PC-9 (cell line): ENCODE measurements around the gene PSMC5. TPM values are rescaled to one million over a fixed set of nuclear protein-coding genes. Genes with fewer than 3 reads are reported as not detected.

Experiments
- BruUV-seq: library from RNA; stranded (reverse); fragments of 400-500 nt; replicated peaks from 2 replicates; lab custom pipeline; 2021; lab: Mats Ljungman, UMichigan
- CTCF ChIA-PET: fragments of 300-600 bp; sonication (Branson Sonifier 250); formaldehyde crosslinking; loops from one replicate; lab custom pipeline; 2022; ENCODE audit warnings: antibody characterized with exemption; lab: Charles Lee
- POLR2A ChIA-PET: fragments of 300-600 bp; sonication (Branson Sonifier 250); formaldehyde crosslinking; loops from one replicate; lab custom pipeline; 2022; ENCODE audit warnings: antibody characterized with exemption; ENCODE audit not compliant: unreplicated experiment; lab: Charles Lee
- DNase-seq, 2 experiments: peaks; one replicate each; pipeline versions ENCODE4 v3.0.0 to v3.0.0-alpha.2; 2015 to 2022; ENCODE audit warnings: mixed read lengths in 1 of 2
- H2AFZ ChIP-seq: fragments of 200-600 bp; sonication (generic); 2 replicates; pipeline ENCODE4 v1.8.1; 2017; ENCODE audit warnings: antibody characterized with exemption
- H3F3A ChIP-seq: fragments of 200-600 bp; sonication (generic); 2 replicates; pipeline ENCODE4 v1.8.1; 2017; ENCODE audit warnings: antibody characterized with exemption, mild to moderate bottlenecking, low read depth; ENCODE audit not compliant: insufficient read depth
- H3K27ac ChIP-seq: fragments of 200-600 bp; sonication (generic); 2 replicates; pipeline ENCODE4 v1.6.1; 2016; ENCODE audit warnings: mixed run types
- H3K27me3 ChIP-seq: fragments of 200-600 bp; sonication (generic); 2 replicates; pipeline ENCODE4 v1.6.1; 2016; ENCODE audit warnings: low read depth, mixed run types; ENCODE audit not compliant: insufficient read depth
- H3K36me3 ChIP-seq: fragments of 200-600 bp; sonication (generic); 2 replicates; pipeline ENCODE4 v1.6.1; 2016; ENCODE audit warnings: low read depth, mixed run types
- H3K4me1 ChIP-seq: fragments of 200-600 bp; sonication (generic); replicated peaks from 2 replicates; pipeline ENCODE4 v1.6.1; 2016; ENCODE audit warnings: mixed run types; ENCODE audit not compliant: insufficient read depth
- H3K4me2 ChIP-seq: fragments of 200-600 bp; sonication (generic); 2 replicates; pipeline ENCODE4 v1.6.1; 2017; ENCODE audit warnings: mixed run types
- H3K4me3 ChIP-seq: fragments of 200-600 bp; sonication (generic); 2 replicates; pipeline ENCODE4 v1.6.1; 2016; ENCODE audit warnings: mixed run types
- H3K79me2 ChIP-seq: fragments of 200-600 bp; sonication (generic); 2 replicates; pipeline ENCODE4 v1.6.1; 2017; ENCODE audit warnings: low read depth, mixed run types
- H3K9me2 ChIP-seq: fragments of 200-600 bp; sonication (generic); 2 replicates; pipeline ENCODE4 v1.8.1; 2017; ENCODE audit warnings: mild to moderate bottlenecking; ENCODE audit not compliant: insufficient read depth
- H3K9me3 ChIP-seq: fragments of 200-600 bp; sonication (generic); 2 replicates; pipeline ENCODE4 v1.8.1; 2016; ENCODE audit warnings: low read depth; ENCODE audit not compliant: insufficient read depth
- H4K20me1 ChIP-seq: fragments of 200-600 bp; sonication (generic); 2 replicates; pipeline ENCODE4 v1.8.1; 2017; ENCODE audit not compliant: insufficient read depth
- CTCF ChIP-seq: fragments of 200-600 bp; sonication (generic); conservative IDR thresholded peaks from 2 replicates; pipeline ENCODE4 v1.6.1; 2017; ENCODE audit warnings: mixed run types, antibody characterized with exemption, mild to moderate bottlenecking, moderate library complexity
- EZH2 ChIP-seq: fragments of 200-600 bp; sonication (generic); IDR thresholded peaks from 2 replicates; pipeline ENCODE4 v1.8.0; 2017; ENCODE audit warnings: antibody characterized with exemption, low read depth
- intact Hi-C: fragments of 100-400 bp; cut with micrococcal nuclease; formaldehyde crosslinking; loops from one replicate; pipeline ENCODE4 v1.10.0; 2022; ENCODE audit not compliant: unreplicated experiment
- total RNA-seq: library from RNA; stranded (reverse); gene quantifications from 2 replicates; pipeline ENCODE4 v1.2.3, GENCODE V29; 2021

Gene PSMC5
- total RNA-seq, 1 experiment from 2014 or later: 150 TPM

GRCh38 chr17:63816669-63817068 is 10.6 kb upstream of the PSMC5 start:
- no peak overlapping the region for H3K4me3 ChIP-seq
- no peak for DNase-seq
- peak overlapping the region; percentile 14; the same call in 1 of the 2 replicates for H3K27ac ChIP-seq
- no peaks in the 10 kb centered on the region for H3K4me1 ChIP-seq
- H3K36me3 ChIP-seq: peaks cover 70% of the 10 kb centered on the region
- no peak overlapping the region for H2AFZ ChIP-seq
- no peaks in the 10 kb centered on the region for H3K9me3 ChIP-seq
- H4K20me1 ChIP-seq: peaks cover 40% of the 10 kb centered on the region
- ChIA-PET CTCF (no interaction called here), POLR2A (interaction anchor here (0.7 kb wide), 1 partner anchor 640 kb away, joined by 4 read pairs; no protein-coding TSS in a partner anchor)
- H3K4me2 ChIP-seq: no peak overlapping the region
- no peaks in the 10 kb centered on the region for H3K9me2 ChIP-seq
- BruUV-seq: no TSS peak
- no peaks in the 10 kb centered on the region for H3K27me3 ChIP-seq
- H3F3A ChIP-seq: peaks cover 67% of the 10 kb centered on the region
- 0 out of 2 replicates have a peak, but pooled peaks cover 1% of the 10 kb centered on the region for H3K79me2 ChIP-seq
- TF ChIP-seq EZH2 (no peak), CTCF (no peak)
- intact Hi-C loops: no loop called here

- H3K9me2 ChIP-seq: no peaks in the 10 kb centered on the region
- H3F3A ChIP-seq: peaks cover 75% of the 10 kb centered on the region
- no peaks in the 10 kb centered on the region for H3K4me1 ChIP-seq
- no peaks in the 10 kb centered on the region for H3K9me3 ChIP-seq
- no peak for DNase-seq
- H3K4me2 ChIP-seq: no peak overlapping the region
- no peak overlapping the region for H2AFZ ChIP-seq
- CTCF ChIA-PET: no interaction called here
- peaks cover 72% of the 10 kb centered on the region for H3K36me3 ChIP-seq
- H3K4me3 ChIP-seq: no peak overlapping the region
- no peak overlapping the region for H3K27ac ChIP-seq
- intact Hi-C loops: no loop called here
- no peaks in the 10 kb centered on the region for H3K27me3 ChIP-seq
- peaks cover 49% of the 10 kb centered on the region for H4K20me1 ChIP-seq
- BruUV-seq: TSS peak; percentile 69
- TF ChIP-seq CTCF (no peak), EZH2 (no peak)
- 0 out of 2 replicates have a peak, but pooled peaks cover 6% of the 10 kb centered on the region for H3K79me2 ChIP-seq
- POLR2A ChIA-PET: interaction anchor here (0.6 kb wide), 1 partner anchor 13 kb away, joined by 3 read pairs; no protein-coding TSS in a partner anchor
Observed at GRCh38 chr17:63817736-63818385, 9.4 kb upstream of the PSMC5 start.

- Histone ChIP-seq H3K4me3 (no peak overlapping the region), H3F3A (peaks cover 75% of the 10 kb centered on the region), H3K9me2 (no peaks in the 10 kb centered on the region), H3K79me2 (0 out of 2 replicates have a peak, but pooled peaks cover 6% of the 10 kb centered on the region), H3K4me1 (no peaks in the 10 kb centered on the region), H3K36me3 (peaks cover 67% of the 10 kb centered on the region), H3K9me3 (no peaks in the 10 kb centered on the region), H3K4me2 (no peak overlapping the region), H3K27me3 (no peaks in the 10 kb centered on the region), H4K20me1 (peaks cover 49% of the 10 kb centered on the region), H2AFZ (no peak overlapping the region), H3K27ac (no peak overlapping the region)
- intact Hi-C loops: no loop called here
- BruUV-seq: no TSS peak
- ChIA-PET POLR2A (no interaction called here), CTCF (no interaction called here)
- DNase-seq: no peak
- TF ChIP-seq EZH2 (no peak), CTCF (no peak)
Observed at GRCh38 chr17:63819131-63819530, 8.1 kb upstream of the PSMC5 start.
